H1 (cell line): ENCODE results near the gene KREMEN1. TPM values are rescaled to one million over a fixed set of nuclear protein-coding genes. Genes with fewer than 3 reads are reported as not detected.

Source experiments
- CTCF ChIA-PET: fragments of 300-600 bp; sonication (Branson Sonifier 250); formaldehyde crosslinking; loops from one replicate; lab custom pipeline; 2021; ENCODE audit not compliant: partially characterized antibody; lab: Charles Lee
- POLR2A ChIA-PET: fragments of 300-600 bp; sonication (Branson Sonifier 250); formaldehyde crosslinking; loops from one replicate; lab custom pipeline; 2021; ENCODE audit warnings: inconsistent platforms; ENCODE audit not compliant: partially characterized antibody; lab: Charles Lee
- DNase-seq, 2 experiments: peaks; one replicate each; pipeline versions ENCODE4 v3.0.0 to v3.0.0-alpha.2; 2010 to 2022; ENCODE audit warnings: low spot score in 2 of 2, low read depth in 1 of 2, mixed read lengths in 1 of 2
- FAIRE-seq: peaks from 2 replicates; lab custom pipeline; 2011; peaks lifted over from hg19 to GRCh38; lab: Jason Lieb, UNC
- H2AFZ ChIP-seq: 2 replicates; pipeline ENCODE4 v1.8.1; 2012; ENCODE audit warnings: low read length, inconsistent platforms
- H2AK5ac ChIP-seq: 2 replicates; pipeline ENCODE4 v1.6.1; 2013; ENCODE audit warnings: low read depth, low read length
- H2BK120ac ChIP-seq: replicated peaks from 2 replicates; pipeline ENCODE3; 2013; ENCODE audit warnings: low read depth, low read length, inconsistent platforms
- H2BK12ac ChIP-seq: 2 replicates; pipeline ENCODE4 v1.6.1; 2013; ENCODE audit warnings: low read depth, low read length
- H2BK15ac ChIP-seq: 2 replicates; pipeline ENCODE4 v1.6.1; 2013; ENCODE audit warnings: low read length
- H2BK20ac ChIP-seq: 2 replicates; pipeline ENCODE4 v1.6.1; 2013; ENCODE audit warnings: low read length
- H2BK5ac ChIP-seq: 2 replicates; pipeline ENCODE4 v1.6.1; 2013; ENCODE audit warnings: low read depth, low read length
- H3K14ac ChIP-seq: 2 replicates; pipeline ENCODE4 v1.6.1; 2013; ENCODE audit warnings: inconsistent platforms; ENCODE audit not compliant: insufficient read length
- H3K18ac ChIP-seq: 2 replicates; pipeline ENCODE4 v1.6.1; 2013; ENCODE audit warnings: low read length; ENCODE audit errors: extremely low read depth
- H3K23ac ChIP-seq: 2 replicates; pipeline ENCODE4 v1.6.1; 2013; ENCODE audit warnings: inconsistent platforms; ENCODE audit not compliant: insufficient read length
- H3K23me2 ChIP-seq: 2 replicates; pipeline ENCODE4 v1.6.1; 2013; ENCODE audit warnings: low read depth, low read length
- H3K27ac ChIP-seq: 2 replicates; pipeline ENCODE4 v1.6.1; 2011; ENCODE audit warnings: low read depth, low read length, inconsistent platforms
- H3K27me3 ChIP-seq, 4 experiments: replicated peaks in 1 of 4; 1 replicate in 1 of 4; 2 replicates in 3 of 4; pipeline versions ENCODE4 v1.6.1 to v1.8.1; 2011 to 2013; ENCODE audit warnings: low read length in 3 of 4, mild to moderate bottlenecking in 3 of 4, inconsistent platforms in 2 of 4, mixed read lengths in 2 of 4, moderate library complexity in 1 of 4; ENCODE audit not compliant: control insufficient read depth in 3 of 4, insufficient read depth in 3 of 4; ENCODE audit errors: extremely low read depth in 1 of 4
- H3K36me3 ChIP-seq, 4 experiments: 2 replicates each; pipeline versions ENCODE4 v1.6.1 to v1.8.1; 2011 to 2013; ENCODE audit warnings: mild to moderate bottlenecking in 4 of 4, low read length in 3 of 4, moderate library complexity in 2 of 4, control low read depth in 1 of 4, inconsistent platforms in 1 of 4; ENCODE audit not compliant: insufficient read depth in 4 of 4, control insufficient read depth in 2 of 4
- H3K4ac ChIP-seq: replicated peaks from 2 replicates; pipeline ENCODE3; 2013; ENCODE audit warnings: low read length, low read depth, mixed read lengths, inconsistent platforms; ENCODE audit not compliant: insufficient read length
- H3K4me1 ChIP-seq, 4 experiments: replicated peaks in 1 of 4; 1 replicate in 1 of 4; 2 replicates in 3 of 4; pipeline versions ENCODE4 v1.6.1 to v1.8.1; 2011 to 2013; ENCODE audit warnings: low read length in 3 of 4, inconsistent platforms in 2 of 4, mixed read lengths in 1 of 4; ENCODE audit not compliant: insufficient read depth in 4 of 4, control insufficient read depth in 3 of 4
- H3K4me2 ChIP-seq, 2 experiments: 2 replicates each; pipeline versions ENCODE4 v1.6.1 to v1.8.1; 2011 to 2013; ENCODE audit warnings: low read depth in 2 of 2, low read length in 2 of 2, control low read depth in 1 of 2, inconsistent platforms in 1 of 2, mild to moderate bottlenecking in 1 of 2; ENCODE audit not compliant: insufficient read depth in 1 of 2
- H3K4me3 ChIP-seq, 4 experiments: fragments of 200-600, 300-600 bp in 1 of 4; sonication (generic), shearing (Covaris generic), sonication (Bioruptor Twin) in 1 of 4; 2 replicates each; pipeline versions ENCODE4 v1.5.1 to v1.8.1; 2011 to 2016; ENCODE audit warnings: low read length in 4 of 4, low read depth in 3 of 4, control low read depth in 2 of 4, inconsistent platforms in 2 of 4, mild to moderate bottlenecking in 2 of 4, mixed read lengths in 1 of 4, moderate library complexity in 1 of 4; ENCODE audit not compliant: insufficient read depth in 2 of 4; ENCODE audit errors: extremely low read depth in 1 of 4
- H3K56ac ChIP-seq: replicated peaks from 2 replicates; pipeline ENCODE3; 2013; ENCODE audit warnings: low read depth, mild to moderate bottlenecking, mixed read lengths, low read length, inconsistent platforms; ENCODE audit not compliant: insufficient read length
- H3K79me1 ChIP-seq: 2 replicates; pipeline ENCODE4 v1.6.1; 2013; ENCODE audit warnings: low read depth, low read length, control low read depth
- H3K79me2 ChIP-seq, 2 experiments: 2 replicates each; pipeline versions ENCODE4 v1.6.1 to v1.8.1; 2012 to 2013; ENCODE audit warnings: low read length in 2 of 2, mild to moderate bottlenecking in 2 of 2, inconsistent platforms in 1 of 2; ENCODE audit not compliant: insufficient read depth in 2 of 2, control insufficient read depth in 1 of 2
- H3K9ac ChIP-seq, 4 experiments: replicated peaks in 1 of 4; 1 replicate in 1 of 4; 2 replicates in 3 of 4; pipeline versions ENCODE4 v1.6.1 to v1.8.1; 2011 to 2013; ENCODE audit warnings: low read depth in 3 of 4, low read length in 3 of 4, control low read depth in 2 of 4, mild to moderate bottlenecking in 2 of 4, moderate library complexity in 2 of 4, inconsistent platforms in 1 of 4; ENCODE audit errors: extremely low read depth in 1 of 4
- H3K9me3 ChIP-seq, 2 experiments: 2 replicates each; pipeline versions ENCODE4 v1.6.1 to v1.8.1; 2012 to 2013; ENCODE audit warnings: mild to moderate bottlenecking in 2 of 2, moderate library complexity in 2 of 2, control low read depth in 1 of 2, inconsistent platforms in 1 of 2, low read depth in 1 of 2, low read length in 1 of 2, mixed read lengths in 1 of 2; ENCODE audit not compliant: insufficient read depth in 2 of 2
- H4K20me1 ChIP-seq, 2 experiments: replicated peaks in 1 of 2; 2 replicates each; pipeline versions ENCODE3 to v1.8.1; 2011 to 2013; ENCODE audit warnings: inconsistent platforms in 2 of 2, low read length in 2 of 2, mild to moderate bottlenecking in 1 of 2; ENCODE audit not compliant: insufficient read depth in 2 of 2, control insufficient read depth in 1 of 2
- H4K5ac ChIP-seq: 2 replicates; pipeline ENCODE4 v1.6.1; 2013; ENCODE audit warnings: low read length, low read depth, mixed read lengths, inconsistent platforms; ENCODE audit not compliant: insufficient read length
- H4K8ac ChIP-seq: 2 replicates; pipeline ENCODE4 v1.8.0; 2013; ENCODE audit warnings: mild to moderate bottlenecking, moderate library complexity, low read length, inconsistent platforms; ENCODE audit not compliant: insufficient read depth; ENCODE audit errors: extremely low read depth
- H4K91ac ChIP-seq: replicated peaks from 2 replicates; pipeline ENCODE3; 2013; ENCODE audit warnings: low read length, mixed read lengths, inconsistent platforms; ENCODE audit not compliant: insufficient read length
- BACH1 ChIP-seq: IDR thresholded peaks from 2 replicates; pipeline ENCODE4 v1.6.1; 2012; ENCODE audit warnings: low read length, improper control_type of control experiment
- CTBP2 ChIP-seq: IDR thresholded peaks from 2 replicates; pipeline ENCODE4 v1.7.0; 2011; ENCODE audit warnings: borderline replicate concordance, mild to moderate bottlenecking, moderate library complexity, mixed read lengths, low read length; ENCODE audit not compliant: insufficient read depth, insufficient read length
- CTCF ChIP-seq, 3 experiments: IDR thresholded peaks; 1 replicate in 2 of 3; 2 replicates in 1 of 3; pipeline versions ENCODE4 v1.5.1 to v1.6.1; 2011; ENCODE audit warnings: low read length in 3 of 3, mild to moderate bottlenecking in 3 of 3, inconsistent platforms in 2 of 3, low read depth in 1 of 3, moderate library complexity in 1 of 3; ENCODE audit not compliant: insufficient read depth in 1 of 3; ENCODE audit errors: control extremely low read depth in 1 of 3
- EZH2 ChIP-seq: fragments of 200-600 bp; sonication (generic); IDR thresholded peaks from 2 replicates; pipeline ENCODE4 v1.7.1; 2012; ENCODE audit warnings: low read depth, mild to moderate bottlenecking, moderate library complexity, low read length, inconsistent platforms; ENCODE audit not compliant: severe bottlenecking
- JUN ChIP-seq: IDR thresholded peaks from 2 replicates; pipeline ENCODE4 v1.6.1; 2011; ENCODE audit warnings: low read depth, mild to moderate bottlenecking, improper control_type of control experiment, low read length
- KDM1A ChIP-seq: fragments of 200-600, 300-600 bp; sonication (generic); IDR thresholded peaks from 2 replicates; pipeline ENCODE4 v1.7.1; 2016; ENCODE audit warnings: mild to moderate bottlenecking, low read length, borderline replicate concordance
- POU5F1 ChIP-seq: IDR thresholded peaks from 2 replicates; pipeline ENCODE4 v1.6.1; 2011; ENCODE audit warnings: low read depth, mild to moderate bottlenecking, low read length, moderate library complexity
- RBBP5 ChIP-seq: IDR thresholded peaks from 2 replicates; pipeline ENCODE4 v1.7.1; 2012; ENCODE audit warnings: low read depth, mild to moderate bottlenecking, inconsistent platforms, low read length, moderate library complexity, borderline replicate concordance
- RNF2 ChIP-seq: fragments of 200-900, 300-1000 bp; sonication (generic); IDR thresholded peaks from 2 replicates; pipeline ENCODE4 v1.7.1; 2016; ENCODE audit warnings: borderline replicate concordance, low read depth, mild to moderate bottlenecking, antibody characterized with exemption, low read length; ENCODE audit not compliant: poor library complexity, severe bottlenecking; ENCODE audit errors: missing control alignments
- SIN3A ChIP-seq, 2 experiments: IDR thresholded peaks in 1 of 2; conservative IDR thresholded peaks in 1 of 2; 2 replicates each; pipeline ENCODE4 v1.6.1; 2011 to 2012; ENCODE audit warnings: low read length in 2 of 2, improper control_type of control experiment in 1 of 2, low read depth in 1 of 2, mild to moderate bottlenecking in 1 of 2
- TBP ChIP-seq: IDR thresholded peaks from 2 replicates; pipeline ENCODE4 v1.6.1; 2011; ENCODE audit warnings: low read depth, low read length, improper control_type of control experiment
- TCF12 ChIP-seq: IDR thresholded peaks from 2 replicates; pipeline ENCODE4 v1.6.1; 2011; ENCODE audit warnings: low read depth, mild to moderate bottlenecking, low read length
- polyA plus RNA-seq, 7 experiments: library from polyadenylated mRNA; depleted of rRNA in 3 of 7; stranded (reverse) in 5 of 7; unstranded in 2 of 7; fragments of >200 nt in 5 of 7; fragments of 200-250 nt in 2 of 7; gene quantifications; 1 replicate in 5 of 7; 2 replicates in 1 of 7; 4 replicates in 1 of 7; pipeline versions ENCODE4 v1.2.1 to v1.2.3, GENCODE V29; 2011 to 2013; ENCODE audit warnings: missing spikeins in 2 of 7, mixed read lengths in 2 of 7
- total RNA-seq: library from RNA; stranded (reverse); fragmentation: NEBNext Ultra II Directional; extraction: Animal tissue kit (Norgen Biotek cat#: 25700); gene quantifications from 2 replicates; pipeline ENCODE4 v1.2.1, GENCODE V29; 2021

The KREMEN1 gene
- total and polyA plus RNA-seq, 2 of the 8 experiments (the other 6 are each of a cell fraction or from before 2014, with no cell fraction given): 2.1 to 3.2 TPM

- no peak overlapping the region for H2BK120ac ChIP-seq
- H3K27me3 ChIP-seq: no peaks in the 10 kb centered on the region
- no peak overlapping the region for H2BK15ac ChIP-seq
- H3K79me1 ChIP-seq: no peaks in the 10 kb centered on the region
- no peak overlapping the region for H2AFZ ChIP-seq
- H3K4me2 ChIP-seq: no peak overlapping the region
- no peak overlapping the region for H2BK20ac ChIP-seq
- H3K9ac ChIP-seq: no peak overlapping the region
- ChIA-PET CTCF (no interaction called here), POLR2A (no interaction called here)
- H4K91ac ChIP-seq: no peak overlapping the region
- no peak overlapping the region for H3K4ac ChIP-seq
- no peak overlapping the region for H3K27ac ChIP-seq
- H3K18ac ChIP-seq: no peak overlapping the region
- H2AK5ac ChIP-seq: no peak overlapping the region
- H4K8ac ChIP-seq: no peak overlapping the region
- DNase-seq (no peak), FAIRE-seq (no peak)
- H3K79me2 ChIP-seq: no peaks in the 10 kb centered on the region
- no peak overlapping the region for H3K14ac ChIP-seq
- no peak overlapping the region for H3K56ac ChIP-seq
- peaks cover 3% of the 10 kb centered on the region; the same call in 1 of the 2 replicates for H3K23me2 ChIP-seq
- H4K5ac ChIP-seq: no peak overlapping the region
- H2BK12ac ChIP-seq: no peak overlapping the region
- no peaks in the 10 kb centered on the region for H3K4me1 ChIP-seq
- no peak overlapping the region for H3K23ac ChIP-seq
- no peak overlapping the region for H3K4me3 ChIP-seq
- no peaks in the 10 kb centered on the region for H4K20me1 ChIP-seq
- peaks cover 4 to 6% of the 10 kb centered on the region in 2 experiments; a peak in 3 of 4 replicates for H3K9me3 ChIP-seq
- no peaks in the 10 kb centered on the region for H3K36me3 ChIP-seq
- no peak overlapping the region for H2BK5ac ChIP-seq
- no peak for TF ChIP-seq BACH1
- no peak for TF ChIP-seq TBP
- TF ChIP-seq EZH2: no peak
- no peak for TF ChIP-seq RNF2
- TF ChIP-seq CTBP2: no peak
- TF ChIP-seq SIN3A (conservative IDR thresholded peaks at IDR 0.05 in 1 of 2, IDR thresholded peaks at IDR 0.05 in 1 of 2; ENCODE audit: low read depth in 1 of 2, low read length in 2 of 2): no peak
- TF ChIP-seq CTCF (IDR thresholded peaks at IDR 0.05; ENCODE audit: control extremely low read depth in 1 of 3, insufficient read depth in 1 of 3, low read depth in 1 of 3, low read length in 3 of 3): no peak
- TF ChIP-seq KDM1A: no peak
- no peak for TF ChIP-seq RBBP5
- no peak for TF ChIP-seq JUN
- TF ChIP-seq POU5F1: no peak
- no peak for TF ChIP-seq TCF12
These were observed 49.2 kb downstream of the KREMEN1 start for GRCh38 chr22:29122041-29122440.
